NCI-H748 (cell line): Measurements from ENCODE around the gene DPM2.

Experiments used
- DNase-seq: peaks from one replicate; lab custom pipeline; 2025; ENCODE audit not compliant: unreplicated experiment; lab: John Stamatoyannopoulos, UW

DPM2 gene

GRCh38 chr9:127973169-127974000 lies 35.7 kb upstream of the DPM2 start:
- DNase-seq = no peak

DNA sequence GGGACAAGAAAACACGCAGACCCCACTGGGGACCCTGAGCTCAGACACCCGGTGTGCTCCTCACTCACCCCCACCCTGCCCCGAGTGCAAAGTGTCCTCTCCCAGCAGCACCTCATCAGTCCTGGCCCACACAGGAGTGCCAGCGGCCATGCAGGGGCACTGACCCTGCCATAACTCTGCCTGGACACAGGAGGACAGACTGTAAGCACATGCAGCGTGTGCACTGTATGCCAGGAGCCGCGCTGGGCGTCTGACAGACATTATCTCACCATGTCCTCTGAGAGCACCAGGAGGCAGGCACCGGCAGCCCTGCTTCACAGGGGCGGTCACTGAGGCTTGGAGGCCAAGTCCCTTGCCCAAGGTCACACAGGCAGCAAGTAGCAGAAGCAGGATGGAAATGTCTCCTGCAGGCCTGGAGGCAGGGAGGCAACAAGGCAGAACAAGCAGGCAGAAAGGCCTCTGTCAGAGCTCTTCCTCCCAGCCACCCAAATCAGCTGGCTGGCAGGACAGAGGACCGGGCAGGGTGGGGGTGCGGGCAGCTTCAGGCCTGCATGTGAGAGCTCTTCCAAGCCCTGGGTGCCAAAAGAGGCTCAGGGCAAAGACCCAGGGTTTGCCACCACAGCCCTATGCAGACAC lies 34.7 kb upstream of the DPM2 start:
- DNase-seq = no peak

GRCh38 chr9:127971357-127972235 lies 33.9 kb upstream of the DPM2 start:
- no peak for DNase-seq

GRCh38 chr9:127970401-127971313 lies 33.0 kb upstream of the DPM2 start:
- peak; percentile 95 for DNase-seq

DNA sequence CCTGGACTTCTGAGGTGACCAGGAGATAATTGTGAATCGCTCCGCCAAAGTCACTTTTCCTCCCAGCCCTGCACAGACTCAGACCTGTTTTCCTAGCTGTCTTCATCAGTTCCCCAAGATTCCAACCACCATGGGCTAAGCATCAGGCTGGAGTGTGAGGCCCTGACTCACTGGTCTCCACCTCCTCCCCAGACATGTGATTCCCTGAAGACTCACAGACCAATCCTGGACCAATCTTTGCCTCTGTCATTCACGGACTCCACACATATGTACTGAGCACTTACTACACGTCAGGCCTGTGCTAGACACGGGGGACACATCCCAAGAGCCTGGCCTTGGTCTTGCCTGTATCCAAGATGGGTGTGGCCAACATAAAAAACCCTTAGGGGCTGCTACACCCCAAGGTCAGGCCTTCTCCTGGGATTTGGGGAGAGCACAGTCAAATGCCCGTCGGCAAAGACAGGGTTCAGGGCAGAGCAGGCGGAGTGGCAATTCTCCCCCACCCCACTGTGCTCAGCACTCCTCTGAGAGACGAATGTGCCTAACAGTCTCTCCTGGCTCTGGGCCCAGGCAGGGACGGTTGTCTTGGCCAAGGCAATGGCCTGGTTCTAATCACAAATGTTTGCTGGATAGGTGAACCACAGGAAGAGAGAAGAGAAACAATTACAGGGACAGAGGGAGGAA lies 31.2 kb upstream of the DPM2 start:
- no peak for DNase-seq

GRCh38 chr9:127968042-127968441 lies 30.4 kb upstream of the DPM2 start:
- DNase-seq = no peak

DNA sequence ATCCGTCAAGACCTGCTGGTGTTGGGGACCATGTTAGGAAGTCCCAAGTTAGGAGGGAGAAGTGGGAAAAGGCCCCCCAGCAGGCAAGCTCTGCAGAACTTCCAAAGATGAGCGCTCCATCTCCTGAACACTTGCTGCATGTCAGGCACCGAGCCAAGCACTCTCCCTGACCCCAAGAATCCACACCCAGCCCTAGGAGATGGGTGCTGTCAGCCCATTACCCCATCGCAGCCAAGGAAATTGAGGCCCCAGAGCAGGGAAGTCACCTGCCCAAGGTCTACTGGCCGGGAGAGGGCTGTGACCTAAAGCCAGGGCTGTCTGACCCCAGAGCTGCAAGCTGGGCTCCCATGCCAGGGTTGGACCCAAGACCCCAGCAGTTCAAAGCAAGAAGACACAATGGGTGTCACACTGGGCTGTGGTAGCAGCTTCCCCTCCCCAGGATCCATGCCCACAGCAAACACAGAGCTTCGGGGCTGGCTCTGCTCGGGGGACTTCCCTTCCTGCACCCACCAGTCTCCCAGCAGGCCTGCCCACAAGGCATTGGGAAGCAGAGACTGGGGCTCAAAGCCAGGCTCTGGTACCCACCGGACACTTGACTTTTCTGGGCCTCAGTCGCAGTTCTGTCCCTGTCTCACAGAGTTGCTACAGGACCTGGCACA lies 29.6 kb upstream of the DPM2 start:
- DNase-seq = no peak

DNA sequence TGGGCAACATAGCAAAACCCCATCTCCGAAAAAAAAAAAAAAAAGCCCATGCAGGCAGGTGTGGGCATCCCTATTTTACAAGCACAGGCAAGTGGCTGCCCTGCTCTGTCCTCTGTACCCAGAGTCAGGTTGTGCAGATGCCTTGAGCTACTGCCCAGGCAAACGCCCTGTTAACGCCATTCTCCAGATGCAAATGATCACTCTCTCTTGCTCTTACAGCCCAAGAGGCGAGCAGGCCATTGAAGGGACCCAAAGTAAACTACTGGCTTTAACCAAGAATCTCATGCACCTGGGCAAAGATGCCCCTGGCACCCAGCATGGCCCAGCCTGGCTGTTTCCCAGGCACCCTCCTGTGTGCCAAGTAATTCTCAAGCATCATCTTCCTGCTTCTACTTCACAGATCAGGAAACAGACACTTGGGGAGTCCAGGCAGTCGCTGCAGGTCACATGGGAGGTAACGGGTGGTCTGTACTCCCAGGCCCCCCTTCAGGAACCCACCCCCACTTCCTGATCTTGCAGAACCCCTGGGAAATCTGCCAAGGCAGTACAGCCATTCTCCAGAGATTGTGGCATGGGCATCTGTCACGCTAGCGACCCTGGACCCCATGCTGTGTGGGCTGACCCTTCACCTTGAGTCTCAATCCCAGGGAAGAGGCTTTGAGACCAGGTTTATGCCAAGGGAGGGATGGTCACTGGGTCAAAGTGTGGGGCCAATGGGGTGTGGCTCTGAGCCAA lies 28.9 kb upstream of the DPM2 start:
- no peak for DNase-seq

DNA sequence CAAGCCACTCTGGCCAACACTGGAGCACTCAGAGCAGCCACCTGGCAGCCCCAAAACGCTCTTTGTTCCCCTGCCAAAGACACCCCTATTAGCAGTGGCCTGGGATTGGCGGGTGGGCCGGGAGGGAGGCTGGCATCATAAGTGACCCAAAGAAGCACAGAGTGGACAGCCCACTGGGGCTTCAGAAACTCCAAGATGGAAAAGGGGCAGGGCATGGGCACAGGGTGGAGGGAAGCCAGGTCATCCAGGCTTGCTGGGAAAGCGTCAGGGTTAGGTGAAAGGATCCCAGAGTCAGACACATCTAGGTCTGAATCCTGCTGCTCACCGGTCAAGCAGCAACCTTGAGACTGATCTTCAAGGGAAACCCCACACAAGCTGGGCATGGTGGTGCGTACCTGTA lies 28.3 kb upstream of the DPM2 start:
- no peak for DNase-seq

- DNase-seq = no peak
Observed at GRCh38 chr9:127963359-127964064, 25.9 kb upstream of the DPM2 start.

GRCh38 chr9:127963041-127963358 lies 25.3 kb upstream of the DPM2 start:
- no peak for DNase-seq

DNA sequence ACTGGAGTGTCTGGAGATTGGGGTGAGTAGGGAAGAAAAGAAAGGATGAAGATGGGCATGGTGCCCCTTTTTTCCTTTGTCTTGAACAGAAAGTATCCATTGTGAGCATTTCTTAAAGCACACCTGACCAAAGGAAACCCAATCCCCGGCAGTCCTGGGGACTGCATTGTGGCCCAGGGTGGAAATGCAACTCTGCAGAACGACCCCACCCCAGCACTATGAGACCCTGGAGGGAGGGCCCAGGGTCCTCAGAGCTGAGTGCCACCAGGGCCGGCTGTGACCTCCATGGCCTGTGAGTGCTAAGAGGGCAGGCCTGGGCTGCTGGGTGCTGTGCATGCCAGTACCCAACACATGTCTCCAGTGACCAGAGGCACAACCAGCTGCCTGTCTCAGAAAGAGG lies 24.6 kb upstream of the DPM2 start:
- no peak for DNase-seq

- DNase-seq = no peak
Observed at GRCh38 chr9:127961613-127962155, 24.0 kb upstream of the DPM2 start.

DNA sequence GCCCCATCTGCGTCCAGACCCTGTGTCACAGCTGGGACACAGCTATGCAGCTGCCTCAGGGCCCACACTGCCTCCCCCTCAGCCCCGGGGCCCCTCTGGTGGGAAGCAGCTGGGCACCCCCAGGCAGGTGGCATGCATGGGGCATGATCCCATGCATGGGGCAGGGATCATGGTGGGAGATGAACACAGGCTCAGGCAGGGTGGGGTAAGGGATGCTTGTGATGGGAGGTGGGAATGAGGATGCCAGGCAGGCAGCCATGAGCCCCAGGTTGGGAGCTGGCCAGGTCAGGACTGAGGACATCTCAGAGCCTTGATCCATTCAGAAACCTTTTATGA lies 23.5 kb upstream of the DPM2 start:
- DNase-seq = no peak

DNA sequence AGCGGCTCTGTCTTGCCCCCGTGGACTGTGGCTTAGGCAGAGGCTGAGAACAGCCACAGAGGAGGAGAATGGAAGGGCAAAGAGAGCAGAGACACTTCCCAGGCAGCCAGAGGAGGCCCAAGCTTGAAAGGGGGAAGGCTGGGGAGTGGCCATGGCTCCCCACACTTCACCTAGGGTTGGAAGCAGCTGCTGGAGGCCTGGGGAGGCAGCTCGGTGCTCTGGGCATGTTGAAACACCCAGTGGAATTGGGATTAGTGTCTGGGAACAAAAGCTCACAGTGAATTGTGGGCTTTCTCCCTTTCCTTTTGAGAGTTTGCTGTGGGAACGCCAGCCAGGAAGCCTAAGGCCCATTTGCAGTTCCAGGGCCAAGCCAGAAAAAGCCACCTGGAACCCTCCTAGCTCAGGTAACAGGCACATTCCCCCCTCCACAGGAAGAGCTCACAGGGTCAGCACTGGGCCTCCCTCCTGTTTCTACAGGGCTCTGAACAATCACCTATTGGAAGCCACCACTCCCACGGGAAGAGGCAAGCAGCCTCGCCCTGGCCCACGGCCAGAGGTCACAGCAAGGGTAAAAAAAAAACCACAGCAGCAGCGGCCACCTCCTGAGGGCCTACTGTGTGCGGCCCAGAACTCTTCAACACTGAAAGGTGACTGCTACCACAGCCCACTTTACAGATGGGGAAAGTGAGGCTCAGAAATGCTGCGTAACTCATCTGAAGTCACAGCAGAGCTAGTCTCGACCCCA lies 22.9 kb upstream of the DPM2 start:
- DNase-seq = no peak

- DNase-seq = no peak
Observed at GRCh38 chr9:127959841-127960409, 22.3 kb upstream of the DPM2 start.

- no peak for DNase-seq
Observed at GRCh38 chr9:127959398-127959797, 21.7 kb upstream of the DPM2 start.
